Type B pancreatic cell (in vitro differentiated cells): ENCODE results near the gene BSG. TPM values are rescaled to one million over a fixed set of nuclear protein-coding genes. Genes with fewer than 3 reads are reported as not detected.

Experiments used
- DNase-seq: peaks from one replicate; pipeline ENCODE4 v3.0.0; 2021; ENCODE audit warnings: mixed read lengths; ENCODE audit not compliant: unreplicated experiment; ENCODE audit errors: extremely low spot score
- H3K27ac Mint-ChIP-seq: 2 replicates; pipeline ENCODE4 v1.8.0; 2021; ENCODE audit warnings: mild to moderate bottlenecking, mixed read lengths
- H3K27me3 Mint-ChIP-seq: 2 replicates; pipeline ENCODE4 v1.8.0; 2021; ENCODE audit warnings: mixed read lengths
- H3K36me3 Mint-ChIP-seq: 2 replicates; pipeline ENCODE4 v1.8.0; 2021; ENCODE audit warnings: mixed read lengths
- H3K4me1 Mint-ChIP-seq: one replicate; pipeline ENCODE4 v1.8.0; 2021; ENCODE audit warnings: mixed read lengths; ENCODE audit not compliant: unreplicated experiment
- H3K4me3 Mint-ChIP-seq: 2 replicates; pipeline ENCODE4 v1.8.0; 2021; ENCODE audit warnings: mild to moderate bottlenecking, mixed read lengths
- H3K9me3 Mint-ChIP-seq: 2 replicates; pipeline ENCODE4 v1.8.0; 2021; ENCODE audit warnings: mixed read lengths
- total RNA-seq: library from RNA; stranded (reverse); gene quantifications from 2 replicates; pipeline ENCODE4 v1.2.1, GENCODE V29; 2021; ENCODE audit warnings: low replicate concordance
- TF ChIP-seq, protein P1 (sequence below): fragments of 200-600 bp; sonication (generic); conservative IDR thresholded peaks from 2 replicates; pipeline ENCODE4 v1.5.0; 2021; ENCODE audit warnings: antibody characterized with exemption, mild to moderate bottlenecking

Gene BSG
- total RNA-seq, 1 donor from 2014 or later = 522 TPM

DNA sequence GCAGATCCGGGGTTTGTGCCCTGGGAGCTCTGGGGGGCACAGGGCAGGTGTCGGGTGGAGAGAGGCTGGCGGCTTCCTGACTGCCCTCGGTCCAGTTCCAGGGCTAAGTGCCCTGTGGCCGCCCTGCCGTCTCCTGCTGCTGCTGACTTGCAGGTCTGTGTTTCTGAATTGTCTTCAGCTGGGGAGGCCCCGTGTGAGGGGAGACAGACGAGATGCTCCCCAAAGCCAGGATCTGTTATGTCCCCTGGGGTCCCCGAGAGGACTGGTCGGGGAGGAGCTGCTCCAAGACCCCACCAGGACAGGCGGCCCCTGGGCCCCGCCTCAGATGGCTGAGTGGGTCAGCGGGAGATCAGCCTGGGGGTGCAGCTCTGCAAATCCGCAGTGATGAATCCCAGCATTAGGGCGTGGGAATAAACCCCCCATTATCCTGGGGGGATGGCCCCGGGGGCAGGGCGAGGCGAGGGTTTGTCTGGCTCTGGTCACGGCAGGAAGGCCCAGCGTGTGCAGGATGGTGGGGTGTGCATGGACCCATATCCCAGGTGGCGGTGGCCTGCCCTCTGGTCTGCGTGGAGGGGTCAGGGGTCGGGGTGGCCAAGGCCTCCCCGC, 22.0 kb downstream of the BSG start:
- Mint-ChIP-seq H3K9me3 (no peaks in the 10 kb centered on the region), H3K27ac (no peak overlapping the region)
- no peak for DNase-seq

DNA sequence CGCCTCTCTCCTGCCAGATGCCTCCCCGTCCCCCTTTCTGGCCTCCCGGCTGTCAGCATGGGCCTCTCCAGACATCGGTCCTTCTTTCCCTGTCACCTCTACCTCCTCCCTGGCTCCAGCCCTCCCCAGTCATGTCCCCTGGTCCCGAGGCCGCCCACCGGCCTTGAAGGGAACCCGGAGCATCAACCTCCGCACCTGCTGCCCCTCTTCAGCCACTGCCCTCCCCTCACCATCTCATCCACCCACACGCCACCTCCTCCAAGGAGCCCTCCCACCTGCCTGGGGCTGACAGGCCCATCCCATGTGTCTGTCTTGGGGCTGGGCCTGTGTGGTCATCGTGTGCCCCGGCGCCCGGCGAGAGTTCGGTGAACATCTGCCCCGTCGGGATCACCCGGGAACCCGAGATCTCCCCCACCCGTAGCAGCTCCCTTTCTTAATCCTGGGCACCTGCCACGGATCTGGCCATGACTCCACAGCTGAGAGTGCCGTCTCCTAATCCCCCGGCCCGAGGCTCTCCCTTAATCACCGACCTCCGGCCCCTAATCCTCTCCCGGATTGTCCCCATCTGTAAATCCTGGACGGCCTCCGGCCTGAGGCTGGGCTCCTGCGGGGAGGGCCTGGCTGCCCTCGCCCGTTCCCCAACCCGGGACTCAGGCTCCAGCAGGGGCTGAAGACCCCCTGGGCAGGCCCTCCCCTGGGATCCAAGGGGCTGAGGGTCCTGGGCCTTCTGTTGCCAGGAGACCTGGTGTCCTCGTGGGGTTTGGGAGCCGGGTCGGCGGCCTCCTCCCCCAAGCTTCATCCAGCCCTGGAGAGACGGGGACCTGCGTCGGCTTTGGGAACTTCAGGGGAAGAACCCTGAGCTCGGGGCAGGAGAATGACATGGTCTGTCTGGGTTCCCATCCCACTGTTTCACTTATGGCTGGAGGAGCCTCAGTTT, 23.2 kb downstream of the BSG start:
- no peak overlapping the region for H3K4me3 Mint-ChIP-seq
- no peak overlapping the region for H3K27ac Mint-ChIP-seq
- TF ChIP-seq, protein P1, sequence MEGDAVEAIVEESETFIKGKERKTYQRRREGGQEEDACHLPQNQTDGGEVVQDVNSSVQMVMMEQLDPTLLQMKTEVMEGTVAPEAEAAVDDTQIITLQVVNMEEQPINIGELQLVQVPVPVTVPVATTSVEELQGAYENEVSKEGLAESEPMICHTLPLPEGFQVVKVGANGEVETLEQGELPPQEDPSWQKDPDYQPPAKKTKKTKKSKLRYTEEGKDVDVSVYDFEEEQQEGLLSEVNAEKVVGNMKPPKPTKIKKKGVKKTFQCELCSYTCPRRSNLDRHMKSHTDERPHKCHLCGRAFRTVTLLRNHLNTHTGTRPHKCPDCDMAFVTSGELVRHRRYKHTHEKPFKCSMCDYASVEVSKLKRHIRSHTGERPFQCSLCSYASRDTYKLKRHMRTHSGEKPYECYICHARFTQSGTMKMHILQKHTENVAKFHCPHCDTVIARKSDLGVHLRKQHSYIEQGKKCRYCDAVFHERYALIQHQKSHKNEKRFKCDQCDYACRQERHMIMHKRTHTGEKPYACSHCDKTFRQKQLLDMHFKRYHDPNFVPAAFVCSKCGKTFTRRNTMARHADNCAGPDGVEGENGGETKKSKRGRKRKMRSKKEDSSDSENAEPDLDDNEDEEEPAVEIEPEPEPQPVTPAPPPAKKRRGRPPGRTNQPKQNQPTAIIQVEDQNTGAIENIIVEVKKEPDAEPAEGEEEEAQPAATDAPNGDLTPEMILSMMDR = no peak
- no peak for DNase-seq
- peaks cover 42% of the 10 kb centered on the region for H3K27me3 Mint-ChIP-seq
- H3K36me3 Mint-ChIP-seq = no peaks in the 10 kb centered on the region
- H3K4me1 Mint-ChIP-seq = no peaks in the 10 kb centered on the region
- no peaks in the 10 kb centered on the region for H3K9me3 Mint-ChIP-seq

More for the DNA sequence above, 22.0 kb downstream of the BSG start:
- peaks cover 42% of the 10 kb centered on the region for H3K27me3 Mint-ChIP-seq
- TF ChIP-seq, protein P1 = no peak
- H3K4me3 Mint-ChIP-seq = no peak overlapping the region
- no peaks in the 10 kb centered on the region for H3K36me3 Mint-ChIP-seq
- H3K4me1 Mint-ChIP-seq = no peaks in the 10 kb centered on the region

DNA sequence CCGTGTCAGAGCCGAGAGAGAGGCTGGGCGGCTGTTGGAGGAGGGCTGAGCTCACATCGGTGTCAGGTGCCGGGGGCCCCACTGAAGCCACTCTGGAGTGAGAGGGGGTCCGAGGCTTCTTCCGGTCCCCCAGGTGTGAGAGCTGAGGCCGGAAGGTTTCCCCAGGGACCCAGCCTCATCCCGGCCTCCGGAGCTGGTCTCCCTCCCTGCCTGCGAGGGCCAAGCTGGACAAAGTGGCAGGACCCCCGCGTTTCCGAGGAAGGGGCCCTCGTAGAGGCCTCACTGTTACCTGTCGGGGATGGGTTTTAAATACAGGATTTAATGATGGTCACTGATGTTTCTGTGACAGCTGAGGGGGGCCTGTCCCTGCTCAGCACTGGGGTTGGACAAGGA, 23.9 kb downstream of the BSG start:
- TF ChIP-seq, protein P1 = no peak
- Mint-ChIP-seq H3K36me3 (no peaks in the 10 kb centered on the region), H3K4me3 (no peak overlapping the region), H3K9me3 (no peaks in the 10 kb centered on the region), H3K27me3 (peaks cover 39% of the 10 kb centered on the region), H3K4me1 (no peaks in the 10 kb centered on the region), H3K27ac (no peak overlapping the region)
- DNase-seq = no peak

GRCh38 chr19:597406-598315, 25.3 kb downstream of the BSG start:
- Mint-ChIP-seq H3K27ac (no peak overlapping the region), H3K4me1 (no peaks in the 10 kb centered on the region), H3K36me3 (no peaks in the 10 kb centered on the region), H3K27me3 (peaks cover 28% of the 10 kb centered on the region), H3K4me3 (no peak overlapping the region), H3K9me3 (no peaks in the 10 kb centered on the region)
- TF ChIP-seq, protein P1 = no peak
- no peak for DNase-seq

GRCh38 chr19:601310-601709, 28.9 kb downstream of the BSG start:
- TF ChIP-seq, protein P1 = no peak
- Mint-ChIP-seq H3K4me1 (no peaks in the 10 kb centered on the region), H3K4me3 (no peak overlapping the region), H3K27me3 (no peaks in the 10 kb centered on the region), H3K9me3 (no peaks in the 10 kb centered on the region), H3K27ac (no peak overlapping the region), H3K36me3 (no peaks in the 10 kb centered on the region)
- DNase-seq = no peak
